AG04450 (cell line): ENCODE measurements around the gene APBA2. TPM values are rescaled to one million over a fixed set of nuclear protein-coding genes. Genes with fewer than 3 reads are reported as not detected.
A peak's percentile ranks its signal among the peaks of the same experiment; 100 is the strongest.

Experiments used
- CTCF ChIA-PET: fragments of 300-600, 350-600 bp; formaldehyde crosslinking; extraction: SDS; loops from one replicate; lab custom pipeline; 2022; ENCODE audit warnings: antibody characterized with exemption, inconsistent platforms; lab: Charles Lee
- POLR2A ChIA-PET: fragments of 350-600 bp; formaldehyde crosslinking; extraction: SDS; loops from one replicate; lab custom pipeline; 2021; ENCODE audit warnings: antibody characterized with exemption, inconsistent platforms; lab: Yijun Ruan, JAX
- DNase-seq: peaks from one replicate; pipeline ENCODE4 v3.0.0-alpha.2; 2011; ENCODE audit warnings: low read depth, low spot score
- H3K27ac ChIP-seq: one replicate; pipeline ENCODE4 v1.5.1; 2012; ENCODE audit warnings: low read depth, low read length, control low read depth
- H3K27me3 ChIP-seq: one replicate; pipeline ENCODE4 v1.6.0; 2012; ENCODE audit warnings: low read length; ENCODE audit not compliant: control insufficient read depth, insufficient read depth
- H3K4me3 ChIP-seq: 2 replicates; pipeline ENCODE4 v1.5.1; 2011; ENCODE audit warnings: mild to moderate bottlenecking, low read depth, low read length, control low read depth
- H3K9me3 ChIP-seq: 2 replicates; pipeline ENCODE4 v1.5.1; 2012; ENCODE audit warnings: low read length; ENCODE audit not compliant: control insufficient read depth, insufficient read depth
- CTCF ChIP-seq: IDR thresholded peaks from 2 replicates; pipeline ENCODE4 v1.5.1; 2011; ENCODE audit warnings: low read depth, low read length, control low read depth, inconsistent platforms
- polyA plus RNA-seq: library from polyadenylated mRNA; depleted of rRNA; stranded (reverse); fragments of >200 nt; gene quantifications from 2 replicates; pipeline ENCODE4 v1.2.3, GENCODE V29; 2011

Gene APBA2
- polyA plus RNA-seq, 1 experiment = 18.9 TPM

DNA sequence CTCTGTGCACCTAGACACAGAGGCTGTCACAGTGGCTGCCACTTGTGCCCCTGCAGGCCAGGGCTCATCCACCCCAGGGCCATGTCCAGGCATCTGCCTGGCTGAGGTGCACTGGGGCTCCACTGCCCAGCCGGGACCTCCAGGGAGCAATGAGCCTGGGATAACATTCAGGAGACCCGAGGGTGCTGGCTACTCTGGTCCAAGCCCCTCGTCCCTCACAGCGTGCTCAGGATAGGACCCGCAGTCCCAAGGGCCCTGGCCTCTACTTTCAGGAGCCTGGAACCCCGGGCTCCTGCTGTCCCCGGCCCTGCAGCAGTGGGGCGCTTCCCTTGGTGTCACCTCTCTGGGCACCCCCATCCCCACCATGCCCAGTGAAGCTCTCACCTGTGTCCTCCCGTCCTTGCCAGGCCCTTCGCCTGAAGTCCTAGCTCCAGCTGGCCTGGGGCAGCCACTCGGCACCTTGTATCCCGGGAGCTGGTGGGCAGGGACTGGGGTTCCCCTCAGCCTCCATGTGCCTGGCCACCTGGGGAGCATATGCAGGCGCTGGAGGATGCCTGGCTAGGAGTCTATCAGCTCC is 226.0 kb downstream of the APBA2 start:
- Histone ChIP-seq H3K27ac (no peak overlapping the region), H3K4me3 (no peak overlapping the region), H3K9me3 (no peaks in the 10 kb centered on the region; the same call in 1 of the 2 replicates), H3K27me3 (no peaks in the 10 kb centered on the region)
- no peak for TF ChIP-seq CTCF
- CTCF ChIA-PET = interaction anchor here (1.3 kb wide), 2 partner anchors 8 to 10 kb away, joined by 3 to 6 read pairs; no protein-coding TSS in a partner anchor
- POLR2A ChIA-PET = no interaction called here
- no peak for DNase-seq

- ChIA-PET CTCF (interaction anchor here (0.6 to 3.2 kb wide), 2 partner anchors 10 to 132 kb away, joined by 5 to 26 read pairs; no protein-coding TSS in a partner anchor), POLR2A (no interaction called here)
- no peak for TF ChIP-seq CTCF
- Histone ChIP-seq H3K4me3 (no peak overlapping the region), H3K27me3 (no peaks in the 10 kb centered on the region), H3K27ac (no peak overlapping the region), H3K9me3 (no peaks in the 10 kb centered on the region; the same call in 1 of the 2 replicates)
- DNase-seq = no peak
These were observed 227.8 kb downstream of the APBA2 start for GRCh38 chr15:29113336-29114220.

GRCh38 chr15:29114221-29115092 is 228.7 kb downstream of the APBA2 start:
- CTCF ChIA-PET = interaction anchor here (0.6 to 3.2 kb wide), 2 partner anchors 11 to 133 kb away, joined by 5 to 26 read pairs; no protein-coding TSS in a partner anchor
- DNase-seq = no peak
- Histone ChIP-seq H3K27ac (no peak overlapping the region), H3K9me3 (no peaks in the 10 kb centered on the region; the same call in 1 of the 2 replicates), H3K27me3 (no peaks in the 10 kb centered on the region), H3K4me3 (no peak overlapping the region)
- POLR2A ChIA-PET = no interaction called here
- TF ChIP-seq CTCF = no peak

GRCh38 chr15:29115093-29115991 is 229.6 kb downstream of the APBA2 start:
- Histone ChIP-seq H3K9me3 (no peaks in the 10 kb centered on the region; the same call in 1 of the 2 replicates), H3K4me3 (peak overlapping the region; percentile 40), H3K27me3 (no peaks in the 10 kb centered on the region), H3K27ac (no peak overlapping the region)
- ChIA-PET POLR2A (no interaction called here), CTCF (interaction anchor here (0.5 to 3.2 kb wide), 4 partner anchors 10 to 620 kb away, joined by 3 to 26 read pairs (median 4); no protein-coding TSS in a partner anchor)
- peak; percentile 45; the same call in 1 of the 2 replicates for TF ChIP-seq CTCF
- DNase-seq = no peak
